HG03520 (cell line): ENCODE measurements around the gene NEK11.

Source experiments
- ATAC-seq: cut with Tn5 transposase; IDR thresholded peaks from one replicate; pipeline ENCODE4 v1.9.1; 2021; ENCODE audit warnings: mild to moderate bottlenecking, moderate library complexity; ENCODE audit not compliant: unreplicated experiment

Gene NEK11

GRCh38 chr3:131393868-131394267, 367.2 kb downstream of the NEK11 start:
- ATAC-seq: no peak

GRCh38 chr3:131394400-131394799, 367.7 kb downstream of the NEK11 start:
- ATAC-seq: no peak

GRCh38 chr3:131396170-131396569, 369.5 kb downstream of the NEK11 start:
- no peak for ATAC-seq

- no peak for ATAC-seq
These were observed 371.2 kb downstream of the NEK11 start for GRCh38 chr3:131397889-131398288.
